ENCODE results near the gene ABHD16A.

The ABHD16A gene

GRCh38 chr6:31736021-31736767 lies 33.1 kb upstream of the ABHD16A start, which contains the start of gene CLIC1:
TSS of gene CLIC1 (minus strand) at chr6:31736530. CDS start at chr6:31736300, 230 bp downstream.
- FAIRE-seq, result no peak
- DNase-seq (ENCODE audit: insufficient read length, low spot score), result peak; percentile 89
- TF ChIP-seq CTCF (IDR thresholded peaks at IDR 0.05; ENCODE audit: insufficient read depth, missing control alignments), result no peak

- no peak for TF ChIP-seq CTCF (IDR thresholded peaks at IDR 0.05; ENCODE audit: insufficient read depth, missing control alignments)
- DNase-seq (ENCODE audit: insufficient read length, low spot score) (no peak), FAIRE-seq (no peak)
Observed at GRCh38 chr6:31734821-31735406, 31.8 kb upstream of the ABHD16A start.

GRCh38 chr6:31734247-31734820 lies 31.2 kb upstream of the ABHD16A start:
- no peak for FAIRE-seq
- no peak for TF ChIP-seq CTCF (IDR thresholded peaks at IDR 0.05; ENCODE audit: insufficient read depth, missing control alignments)

GRCh38 chr6:31733734-31734133 lies 30.6 kb upstream of the ABHD16A start:
- DNase-seq (ENCODE audit: insufficient read length, low spot score) (no peak), FAIRE-seq (no peak)

More at GRCh38 chr6:31734247-31734820, 31.2 kb upstream of the ABHD16A start:
- no peak for DNase-seq (ENCODE audit: insufficient read length, low spot score)

GRCh38 chr6:31732029-31732428 lies 28.9 kb upstream of the ABHD16A start:
- DNase-seq (ENCODE audit: insufficient read length, low spot score), result no peak
- no peak for TF ChIP-seq CTCF (IDR thresholded peaks at IDR 0.05; ENCODE audit: insufficient read depth, missing control alignments)
- FAIRE-seq, result no peak

More at GRCh38 chr6:31733734-31734133, 30.6 kb upstream of the ABHD16A start:
- TF ChIP-seq CTCF (IDR thresholded peaks at IDR 0.05; ENCODE audit: insufficient read depth, missing control alignments), result no peak

GRCh38 chr6:31730631-31731086 lies 27.5 kb upstream of the ABHD16A start:
- FAIRE-seq (no peak), DNase-seq (ENCODE audit: insufficient read length, low spot score) (no peak)
- no peak for TF ChIP-seq CTCF (IDR thresholded peaks at IDR 0.05; ENCODE audit: insufficient read depth, missing control alignments)
